UCSD-AML1 (cell line): ENCODE results near the gene DRGX.

ENCODE experiments used
- DNase-seq: peaks from one replicate; lab custom pipeline; 2025; ENCODE audit not compliant: unreplicated experiment; lab: John Stamatoyannopoulos, UW

Gene DRGX

DNA sequence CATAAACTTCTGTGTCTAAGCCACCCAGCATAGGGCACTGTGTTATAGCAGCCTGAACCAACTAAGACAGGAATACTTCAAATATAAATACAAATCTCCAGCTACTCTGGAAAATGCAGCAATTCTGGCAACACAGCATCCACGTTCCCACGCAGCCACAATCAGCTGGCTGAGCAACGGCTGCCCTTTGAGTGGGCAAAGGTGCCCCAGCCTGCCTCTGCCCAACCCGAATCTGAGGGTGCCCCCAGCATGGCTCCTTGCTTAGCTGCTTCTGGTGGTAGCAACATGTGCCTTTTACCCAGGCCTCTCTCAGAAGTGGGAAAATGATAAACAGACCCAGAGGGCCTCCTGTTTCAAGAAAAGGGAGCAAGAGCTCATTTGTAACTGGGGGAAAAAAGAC is 12.0 kb downstream of the DRGX start:
- no peak for DNase-seq

- DNase-seq, result no peak
Measured at GRCh38 chr10:49382826-49383225, 13.1 kb downstream of the DRGX start.

DNA sequence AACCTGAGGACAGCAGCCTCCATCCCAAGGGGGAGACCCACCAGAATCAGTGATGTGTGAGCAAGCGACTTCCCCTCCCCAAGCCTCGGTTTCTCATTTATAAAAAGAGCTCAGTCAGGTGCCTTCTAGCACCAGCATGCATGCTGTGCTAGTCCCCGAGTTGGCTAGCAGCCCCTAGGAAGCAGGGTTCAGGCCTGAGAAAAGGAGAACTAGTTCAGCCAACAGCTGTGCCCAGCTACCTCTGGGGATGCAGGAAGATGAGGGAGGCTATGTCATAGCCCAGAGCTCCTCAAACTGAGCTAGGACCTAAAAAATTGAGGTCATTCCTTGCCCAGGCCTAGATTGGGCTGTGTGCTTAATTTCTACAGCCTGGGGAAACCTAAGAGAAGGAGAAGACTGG is 13.7 kb downstream of the DRGX start:
- no peak for DNase-seq

DNA sequence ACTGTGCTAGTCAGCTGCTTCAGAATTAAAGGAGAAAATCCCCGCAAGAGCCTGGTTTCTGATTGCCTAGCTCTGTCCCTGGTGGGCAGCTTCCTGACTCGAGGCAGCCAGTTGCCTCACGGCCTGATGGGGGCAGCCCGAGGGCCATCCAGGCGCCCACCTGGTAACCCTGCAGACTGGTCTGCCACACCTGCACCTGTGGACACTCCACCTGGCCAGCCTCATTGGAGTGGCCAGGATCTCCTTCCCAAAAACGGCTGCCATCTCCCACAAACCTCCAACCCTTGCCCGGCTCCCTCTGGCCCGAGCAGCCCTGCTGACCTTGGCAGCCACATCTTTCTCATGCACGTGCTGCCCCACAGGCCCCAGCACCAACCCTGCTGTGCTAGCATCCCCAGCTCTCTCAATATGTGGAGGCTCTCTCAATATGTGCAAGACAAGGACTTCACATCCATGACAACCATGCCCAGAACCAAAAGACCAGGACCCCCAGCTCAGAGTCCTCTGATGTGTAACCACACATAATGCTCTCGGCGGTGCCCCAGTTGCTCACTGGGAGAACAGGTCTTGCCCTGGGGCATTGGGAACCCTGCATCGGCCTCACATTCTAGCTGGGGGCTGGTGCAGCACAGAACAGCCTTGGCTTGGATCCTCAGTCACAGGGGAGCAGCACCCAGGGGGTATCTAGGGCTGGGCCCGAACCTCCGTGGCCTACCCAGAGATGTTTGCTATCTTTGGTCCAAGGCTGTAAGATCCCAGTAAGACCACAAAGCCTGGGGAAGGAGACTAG is 14.6 kb downstream of the DRGX start:
- no peak for DNase-seq

GRCh38 chr10:49379596-49380410 is 16.1 kb downstream of the DRGX start:
- no peak for DNase-seq

- no peak for DNase-seq
Measured at GRCh38 chr10:49377256-49377655, 18.6 kb downstream of the DRGX start.

DNA sequence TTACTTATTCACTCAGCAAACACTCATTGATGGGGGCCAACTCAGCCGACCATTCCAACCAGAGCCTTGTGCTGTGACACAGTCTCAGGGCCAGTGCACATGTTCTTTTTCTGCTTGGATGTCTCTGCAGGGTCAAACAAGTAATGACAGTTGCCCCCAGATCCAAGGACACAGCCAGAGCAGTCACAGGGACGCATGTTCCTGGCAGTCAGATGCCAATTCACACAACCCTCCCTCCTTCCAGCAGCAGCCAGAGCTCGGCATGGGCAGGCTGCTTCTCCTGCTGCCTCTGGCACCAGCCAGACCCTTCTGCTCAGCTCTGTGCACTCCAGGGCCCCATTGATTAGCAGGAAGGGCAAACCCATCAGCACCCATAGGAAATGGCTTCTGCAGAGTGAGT is 20.3 kb downstream of the DRGX start:
- no peak for DNase-seq

GRCh38 chr10:49374740-49375139 is 21.1 kb downstream of the DRGX start:
- DNase-seq, result no peak

DNA sequence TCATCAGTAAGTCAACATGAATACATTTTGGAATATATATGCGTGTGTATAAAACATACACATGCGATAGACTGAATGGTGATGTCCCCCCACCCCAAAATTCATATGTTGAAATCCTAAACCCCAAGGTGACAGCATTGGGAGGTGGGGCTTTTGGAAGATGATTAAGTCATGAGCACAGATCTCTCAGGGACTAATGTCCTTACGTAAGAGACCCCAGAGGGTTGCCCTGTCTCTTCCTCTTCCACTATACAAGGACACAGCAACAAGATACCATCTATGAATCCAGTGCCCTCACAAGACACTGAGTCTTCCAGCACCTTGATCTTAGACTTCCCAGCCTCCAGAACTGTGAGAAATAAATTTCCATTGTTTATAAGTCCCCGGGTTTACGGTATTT is 22.5 kb downstream of the DRGX start:
- DNase-seq, result no peak

DNA sequence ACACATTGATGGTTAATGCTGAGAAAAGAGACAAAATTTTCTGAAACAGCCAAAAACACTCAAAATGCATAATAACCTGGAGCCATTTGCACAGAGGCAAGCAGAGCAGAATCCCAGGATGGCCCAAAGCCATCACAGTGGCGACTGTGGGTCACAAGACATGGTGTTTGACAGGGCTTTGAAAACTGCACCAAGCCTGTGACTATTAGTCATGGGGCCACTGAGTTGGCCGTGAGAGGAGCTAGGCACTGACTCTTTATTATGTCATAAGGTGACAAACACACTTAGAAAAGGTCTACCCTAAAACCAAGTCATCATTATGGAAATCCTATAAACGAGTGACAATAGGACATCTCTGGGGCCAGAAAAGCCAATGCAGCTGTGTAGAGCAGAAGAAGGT is 23.9 kb downstream of the DRGX start:
- DNase-seq, result no peak

GRCh38 chr10:49370326-49371100 is 25.4 kb downstream of the DRGX start:
- no peak for DNase-seq

GRCh38 chr10:49369216-49370162 is 26.4 kb downstream of the DRGX start:
- no peak for DNase-seq

DNA sequence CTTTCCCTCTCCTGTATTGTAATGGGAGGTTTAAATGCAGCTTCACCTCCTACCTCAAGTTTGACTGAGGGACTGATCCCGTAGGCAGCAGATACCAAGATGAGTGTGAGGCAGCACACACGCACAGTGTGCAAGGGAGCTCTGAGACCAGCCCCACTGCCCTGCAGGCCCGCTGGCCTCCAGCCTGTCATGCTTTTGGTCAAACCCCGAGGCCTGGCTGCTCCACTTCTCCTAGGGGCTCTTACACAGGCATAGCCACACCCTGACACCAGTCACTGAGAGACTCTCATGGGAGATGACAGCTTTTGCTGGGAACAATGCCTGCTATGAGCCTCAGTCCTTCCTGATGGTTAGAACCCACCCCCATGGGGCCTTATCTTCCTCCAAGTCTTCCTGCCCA is 27.6 kb downstream of the DRGX start:
- DNase-seq, result no peak

- DNase-seq, result no peak
Measured at GRCh38 chr10:49367600-49367999, 28.3 kb downstream of the DRGX start.

- DNase-seq, result no peak
Measured at GRCh38 chr10:49366460-49366859, 29.4 kb downstream of the DRGX start.

DNA sequence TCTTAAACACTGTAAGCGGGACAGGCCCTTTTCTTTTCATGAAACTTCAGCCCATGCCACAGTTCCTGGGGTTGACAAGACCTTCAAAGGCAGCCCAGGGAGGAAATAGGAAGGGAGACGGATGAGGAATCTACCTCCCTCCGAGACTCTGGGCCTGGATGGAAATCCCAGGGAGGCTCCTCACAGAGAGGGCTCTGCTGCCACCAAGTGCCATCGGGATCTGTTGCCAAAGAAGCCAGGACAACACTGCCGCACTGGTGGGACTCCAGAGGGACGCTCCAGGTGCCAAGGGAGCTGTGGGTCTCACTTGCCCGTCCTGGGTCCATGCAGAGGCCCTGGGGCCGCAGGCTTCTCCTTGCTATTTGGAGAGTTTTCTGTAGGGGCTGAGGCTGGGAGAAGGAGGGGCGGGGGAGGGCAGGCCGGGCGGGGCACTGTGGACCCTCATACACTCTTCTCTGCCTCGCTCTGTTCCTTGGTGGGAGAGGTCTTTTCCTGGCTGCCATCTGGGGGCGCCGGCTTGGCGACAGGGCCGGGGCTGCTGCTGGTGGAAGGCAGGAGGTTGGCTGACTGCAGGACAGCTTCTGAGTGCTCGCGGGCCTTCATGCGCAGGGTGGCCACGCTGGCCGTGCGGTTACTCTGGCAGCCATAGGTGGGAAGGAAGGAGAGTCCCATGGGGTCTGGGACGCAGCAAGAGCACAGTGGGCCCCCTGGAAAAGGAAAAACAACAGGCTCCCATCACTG is 30.0 kb downstream of the DRGX start:
- no peak for DNase-seq

GRCh38 chr10:49365275-49365674 is 30.6 kb downstream of the DRGX start:
- DNase-seq, result no peak

GRCh38 chr10:49364747-49365146 is 31.1 kb downstream of the DRGX start:
- no peak for DNase-seq

DNA sequence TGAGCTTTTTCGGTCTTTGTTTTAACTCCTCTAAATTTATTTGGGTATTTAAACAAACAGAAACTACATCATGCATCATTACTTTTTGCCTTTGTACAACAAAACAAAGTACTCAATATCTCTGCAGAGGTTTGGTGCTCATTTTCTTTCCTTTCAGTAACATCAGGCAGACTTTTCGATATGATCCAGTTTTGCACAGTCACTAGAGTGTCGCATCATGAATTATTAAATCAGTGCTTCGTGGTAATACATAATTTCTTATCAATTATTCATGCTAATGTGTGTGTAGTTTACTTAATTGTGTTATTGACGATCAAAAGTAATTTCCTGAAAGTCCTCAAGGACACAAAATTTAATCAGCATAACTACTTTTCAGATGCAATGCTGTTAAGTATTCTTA is 31.8 kb downstream of the DRGX start:
- no peak for DNase-seq
